ENCODE data around the gene MAP2K4. TPM values are rescaled to one million over a fixed set of nuclear protein-coding genes. Genes with fewer than 3 reads are reported as not detected.
A peak's percentile ranks its signal among the peaks of the same experiment; 100 is the strongest.

MAP2K4 gene
- total RNA-seq, 1 donor from 2014 or later: 57.9 TPM

- H3K4me3 Mint-ChIP-seq: no peak overlapping the region
- peaks cover 4% of the 10 kb centered on the region for H3K9me3 Mint-ChIP-seq
- H3K36me3 Mint-ChIP-seq: peaks cover 40% of the 10 kb centered on the region
- H3K27ac Mint-ChIP-seq: no peak overlapping the region
- peak; percentile 65 for TF ChIP-seq CTCF (IDR thresholded peaks at IDR 0.05; ENCODE audit: unreplicated experiment)
- H3K4me1 Mint-ChIP-seq: no peaks in the 10 kb centered on the region
- DNase-seq (ENCODE audit: low spot score in 2 of 2, unreplicated experiment in 2 of 2): no peak
- no peaks in the 10 kb centered on the region for H3K27me3 Mint-ChIP-seq (ENCODE audit: low read depth)
Observed at GRCh38 chr17:11986942-11987329, 33.7 kb upstream of the MAP2K4 start.

GRCh38 chr17:11990363-11990983 lies 30.2 kb upstream of the MAP2K4 start:
- H3K4me1 Mint-ChIP-seq: no peaks in the 10 kb centered on the region
- no peak for TF ChIP-seq CTCF (IDR thresholded peaks at IDR 0.05; ENCODE audit: unreplicated experiment)
- no peak overlapping the region for H3K27ac Mint-ChIP-seq
- peaks cover 4% of the 10 kb centered on the region for H3K9me3 Mint-ChIP-seq
- H3K27me3 Mint-ChIP-seq (ENCODE audit: low read depth): no peaks in the 10 kb centered on the region
- H3K4me3 Mint-ChIP-seq: no peak overlapping the region
- H3K36me3 Mint-ChIP-seq: peaks cover 29% of the 10 kb centered on the region
- DNase-seq (ENCODE audit: low spot score in 2 of 2, unreplicated experiment in 2 of 2): no peak

GRCh38 chr17:11991461-11991860 lies 29.2 kb upstream of the MAP2K4 start:
- peaks cover 29% of the 10 kb centered on the region for H3K36me3 Mint-ChIP-seq
- H3K9me3 Mint-ChIP-seq: peaks cover 4% of the 10 kb centered on the region
- H3K4me3 Mint-ChIP-seq: no peak overlapping the region
- H3K27me3 Mint-ChIP-seq (ENCODE audit: low read depth): no peaks in the 10 kb centered on the region
- no peak overlapping the region for H3K27ac Mint-ChIP-seq
- no peak for DNase-seq (ENCODE audit: low spot score in 2 of 2, unreplicated experiment in 2 of 2)
- TF ChIP-seq CTCF (IDR thresholded peaks at IDR 0.05; ENCODE audit: unreplicated experiment): no peak
- H3K4me1 Mint-ChIP-seq: peaks cover 5% of the 10 kb centered on the region

- H3K27me3 Mint-ChIP-seq (ENCODE audit: low read depth): no peaks in the 10 kb centered on the region
- no peak for TF ChIP-seq CTCF (IDR thresholded peaks at IDR 0.05; ENCODE audit: unreplicated experiment)
- H3K4me3 Mint-ChIP-seq: peak overlapping the region; percentile 89
- no peaks in the 10 kb centered on the region for H3K9me3 Mint-ChIP-seq
- H3K36me3 Mint-ChIP-seq: no peaks in the 10 kb centered on the region
- peak overlapping the region; percentile 88 for H3K27ac Mint-ChIP-seq
- peaks cover 6% of the 10 kb centered on the region for H3K4me1 Mint-ChIP-seq
- DNase-seq (ENCODE audit: low spot score in 2 of 2, unreplicated experiment in 2 of 2): no peak
Observed at GRCh38 chr17:11996722-11997146, 23.9 kb upstream of the MAP2K4 start.

- Mint-ChIP-seq H3K27ac (peak within 1 kb of the TSS; percentile 95), H3K4me3 (peak within 1 kb of the TSS; percentile 89), H3K36me3 (no peaks in the 10 kb centered on the region), H3K9me3 (no peaks in the 10 kb centered on the region), H3K4me1 (peaks cover 6% of the 10 kb centered on the region), H3K27me3 (ENCODE audit: low read depth) (no peaks in the 10 kb centered on the region)
- TF ChIP-seq CTCF (IDR thresholded peaks at IDR 0.05; ENCODE audit: unreplicated experiment): no peak
- peak; percentile 95 to 97 for DNase-seq (ENCODE audit: low spot score in 2 of 2, unreplicated experiment in 2 of 2)
Observed at GRCh38 chr17:11997147-11997971, 23.3 kb upstream of the MAP2K4 start, which contains the start of gene ZNF18. Gene ZNF18, minus strand, starts transcription at chr17:11997475. Its CDS starts 4,646 bp downstream, at chr17:11992829.

All from mesothelial cell of epicardium (in vitro differentiated cells).